ENCODE results near the gene C2CD4B.

The C2CD4B gene

GRCh38 chr15:62145015-62145735 is 19.9 kb downstream of the C2CD4B start:
- no peak for DNase-seq (ENCODE audit: extremely low spot score)
- no peak for TF ChIP-seq HDGF (IDR thresholded peaks at IDR 0.05; ENCODE audit: borderline replicate concordance)
- no peak for TF ChIP-seq TARDBP (IDR thresholded peaks at IDR 0.05)
- no peak for TF ChIP-seq NFRKB (IDR thresholded peaks at IDR 0.05)
- TF ChIP-seq FOXA1 (IDR thresholded peaks at IDR 0.05), result no peak
- TF ChIP-seq SP1 (IDR thresholded peaks at IDR 0.05), result no peak
- TF ChIP-seq SUZ12 (IDR thresholded peaks at IDR 0.05), result no peak
- no peak for TF ChIP-seq PKNOX1 (IDR thresholded peaks at IDR 0.05)
- no peak for TF ChIP-seq FOXM1 (IDR thresholded peaks at IDR 0.05; ENCODE audit: borderline replicate concordance)
- TF ChIP-seq L3MBTL2 (conservative IDR thresholded peaks at IDR 0.05), result no peak
- no peak for TF ChIP-seq CTBP1 (IDR thresholded peaks at IDR 0.05; ENCODE audit: borderline replicate concordance)
- no peak for TF ChIP-seq ZNF384 (IDR thresholded peaks at IDR 0.05)
- TF ChIP-seq ARNT (IDR thresholded peaks at IDR 0.05), result no peak
- TF ChIP-seq BHLHE40 (IDR thresholded peaks at IDR 0.05; ENCODE audit: borderline replicate concordance), result no peak
- no peak for TF ChIP-seq ELF4 (IDR thresholded peaks at IDR 0.05)
- CTCF ChIA-PET, result interaction anchor here (0.9 kb wide), 1 partner anchor 11 kb away, joined by 3 read pairs; no protein-coding TSS in a partner anchor
- POLR2A ChIA-PET, result no interaction called here

GRCh38 chr15:62142736-62143135 is 22.3 kb downstream of the C2CD4B start:
- TF ChIP-seq ZNF384 (IDR thresholded peaks at IDR 0.05), result no peak
- no peak for TF ChIP-seq HDGF (IDR thresholded peaks at IDR 0.05; ENCODE audit: borderline replicate concordance)
- TF ChIP-seq BHLHE40 (IDR thresholded peaks at IDR 0.05; ENCODE audit: borderline replicate concordance), result no peak
- DNase-seq (ENCODE audit: extremely low spot score), result no peak
- POLR2A ChIA-PET, result no interaction called here
- CTCF ChIA-PET, result no interaction called here

GRCh38 chr15:62141643-62142588 is 23.2 kb downstream of the C2CD4B start:
- CTCF ChIA-PET, result no interaction called here
- TF ChIP-seq ZNF384 (IDR thresholded peaks at IDR 0.05) (no peak), HDGF (IDR thresholded peaks at IDR 0.05; ENCODE audit: borderline replicate concordance) (no peak), CTBP1 (IDR thresholded peaks at IDR 0.05; ENCODE audit: borderline replicate concordance) (no peak), TARDBP (IDR thresholded peaks at IDR 0.05) (no peak), SUZ12 (IDR thresholded peaks at IDR 0.05) (no peak), ARNT (IDR thresholded peaks at IDR 0.05) (no peak), L3MBTL2 (conservative IDR thresholded peaks at IDR 0.05) (no peak), PKNOX1 (IDR thresholded peaks at IDR 0.05) (no peak), BHLHE40 (IDR thresholded peaks at IDR 0.05; ENCODE audit: borderline replicate concordance) (no peak), FOXK2 (IDR thresholded peaks at IDR 0.05) (no peak), ELF4 (IDR thresholded peaks at IDR 0.05) (no peak), SP1 (IDR thresholded peaks at IDR 0.05) (no peak), FOXM1 (IDR thresholded peaks at IDR 0.05; ENCODE audit: borderline replicate concordance) (no peak), LEF1 (IDR thresholded peaks at IDR 0.05; ENCODE audit: borderline replicate concordance) (no peak), FOXA1 (IDR thresholded peaks at IDR 0.05) (no peak), NFRKB (IDR thresholded peaks at IDR 0.05) (no peak)
- POLR2A ChIA-PET, result no interaction called here
- DNase-seq (ENCODE audit: extremely low spot score), result no peak

- ChIA-PET POLR2A (no interaction called here), CTCF (no interaction called here)
- no peak for DNase-seq (ENCODE audit: extremely low spot score)
- no peak for TF ChIP-seq SUZ12 (IDR thresholded peaks at IDR 0.05)
- no peak for TF ChIP-seq ARNT (IDR thresholded peaks at IDR 0.05)
- TF ChIP-seq TARDBP (IDR thresholded peaks at IDR 0.05), result no peak
- no peak for TF ChIP-seq FOXK2 (IDR thresholded peaks at IDR 0.05)
- TF ChIP-seq ZNF384 (IDR thresholded peaks at IDR 0.05), result no peak
- no peak for TF ChIP-seq ELF4 (IDR thresholded peaks at IDR 0.05)
- no peak for TF ChIP-seq CTBP1 (IDR thresholded peaks at IDR 0.05; ENCODE audit: borderline replicate concordance)
- TF ChIP-seq FOXM1 (IDR thresholded peaks at IDR 0.05; ENCODE audit: borderline replicate concordance), result no peak
These were observed 23.9 kb downstream of the C2CD4B start for GRCh38 chr15:62141200-62141599.

GRCh38 chr15:62138124-62138523 is 27.0 kb downstream of the C2CD4B start:
- no peak for DNase-seq (ENCODE audit: extremely low spot score)
- TF ChIP-seq L3MBTL2 (conservative IDR thresholded peaks at IDR 0.05) (no peak), FOXK2 (IDR thresholded peaks at IDR 0.05) (no peak), FOXA1 (IDR thresholded peaks at IDR 0.05) (no peak)
- POLR2A ChIA-PET, result no interaction called here
- CTCF ChIA-PET, result interaction anchor here (1.0 kb wide), 2 partner anchors 12 to 116 kb away, joined by 3 read pairs; no protein-coding TSS in a partner anchor

GRCh38 chr15:62136911-62137865 is 27.9 kb downstream of the C2CD4B start:
- no peak for DNase-seq (ENCODE audit: extremely low spot score)
- ChIA-PET POLR2A (no interaction called here), CTCF (no interaction called here)
- TF ChIP-seq FOXK2 (IDR thresholded peaks at IDR 0.05) (no peak), HDGF (IDR thresholded peaks at IDR 0.05; ENCODE audit: borderline replicate concordance) (no peak), NFRKB (IDR thresholded peaks at IDR 0.05) (no peak), CTBP1 (IDR thresholded peaks at IDR 0.05; ENCODE audit: borderline replicate concordance) (no peak), ELF4 (IDR thresholded peaks at IDR 0.05) (no peak), SUZ12 (IDR thresholded peaks at IDR 0.05) (no peak), FOXM1 (IDR thresholded peaks at IDR 0.05; ENCODE audit: borderline replicate concordance) (no peak), SP1 (IDR thresholded peaks at IDR 0.05) (no peak), BHLHE40 (IDR thresholded peaks at IDR 0.05; ENCODE audit: borderline replicate concordance) (no peak), ARNT (IDR thresholded peaks at IDR 0.05) (no peak)

Measured in HEK293T (cell line).